ENCODE results near the gene TPCN1.

TPCN1 gene

GRCh38 chr12:113289361-113289760, 68.1 kb downstream of the TPCN1 start:
- no peak for DNase-seq

- DNase-seq = no peak
Measured at GRCh38 chr12:113290506-113290905, 69.2 kb downstream of the TPCN1 start.

GRCh38 chr12:113291586-113291985, 70.3 kb downstream of the TPCN1 start:
- no peak for DNase-seq

GRCh38 chr12:113292091-113292490, 70.8 kb downstream of the TPCN1 start:
- DNase-seq = no peak

GRCh38 chr12:113292547-113292946, 71.3 kb downstream of the TPCN1 start:
- no peak for DNase-seq

- DNase-seq = no peak
Measured at GRCh38 chr12:113293100-113293499, 71.8 kb downstream of the TPCN1 start.

- no peak for DNase-seq
Measured at GRCh38 chr12:113295886-113296556, 74.8 kb downstream of the TPCN1 start.

GRCh38 chr12:113296557-113297213, 75.4 kb downstream of the TPCN1 start:
- DNase-seq = no peak

GRCh38 chr12:113297214-113297587, 75.9 kb downstream of the TPCN1 start:
- DNase-seq = no peak

GRCh38 chr12:113297621-113298471, 76.6 kb downstream of the TPCN1 start:
- no peak for DNase-seq

GRCh38 chr12:113298472-113298817, 77.2 kb downstream of the TPCN1 start:
- no peak for DNase-seq

- DNase-seq = no peak
Measured at GRCh38 chr12:113298861-113299545, 77.7 kb downstream of the TPCN1 start.

- no peak for DNase-seq
Measured at GRCh38 chr12:113299619-113300237, 78.5 kb downstream of the TPCN1 start.

GRCh38 chr12:113301811-113302210, 80.5 kb downstream of the TPCN1 start:
- DNase-seq = no peak

GRCh38 chr12:113302466-113302865, 81.2 kb downstream of the TPCN1 start:
- DNase-seq = no peak

GRCh38 chr12:113302886-113303640, 81.8 kb downstream of the TPCN1 start:
- no peak for DNase-seq

- DNase-seq = no peak
Measured at GRCh38 chr12:113305281-113305856, 84.1 kb downstream of the TPCN1 start.

GRCh38 chr12:113306382-113306781, 85.1 kb downstream of the TPCN1 start:
- no peak for DNase-seq

- DNase-seq = no peak
Measured at GRCh38 chr12:113310489-113310888, 89.2 kb downstream of the TPCN1 start.

GRCh38 chr12:113314121-113314529, 92.9 kb downstream of the TPCN1 start:
- no peak for DNase-seq

- no peak for DNase-seq
Measured at GRCh38 chr12:113315358-113315757, 94.1 kb downstream of the TPCN1 start.

GRCh38 chr12:113316155-113316554, 94.9 kb downstream of the TPCN1 start:
- DNase-seq = no peak
